ENCODE measurements around the gene CRTAC1.

- TF ChIP-seq CTCF (conservative IDR thresholded peaks at IDR 0.05; ENCODE audit: low read depth, low read length) (no peak), EZH2 (IDR thresholded peaks at IDR 0.05; ENCODE audit: borderline replicate concordance, low read depth, low read length, poor library complexity, severe bottlenecking) (no peak)
Observed at GRCh38 chr10:98010939-98011685, 19.3 kb downstream of the CRTAC1 start.
